GM23338 (cell line): ENCODE results near the gene PUM1. TPM values are rescaled to one million over a fixed set of nuclear protein-coding genes. Genes with fewer than 3 reads are reported as not detected.

ENCODE experiments used
- polyA plus RNA-seq: library from polyadenylated mRNA; unstranded; fragments of >200 nt; fragmentation: Nextera tagmentation; extraction: Ambion mirVana; gene quantifications from 2 replicates; pipeline ENCODE4 v1.2.1, GENCODE V29; 2016
- small RNA-seq: library from RNA; depleted of rRNA; stranded (forward); fragments of <200 nt; gene quantifications from one replicate; pipeline ENCODE3, GENCODE V24; 2014; ENCODE audit warnings: low replicate concordance
- total RNA-seq: library from RNA; depleted of rRNA; stranded (reverse); fragments of >200 nt; shearing (Covaris generic); gene quantifications from 2 replicates; pipeline ENCODE4 v1.2.3, GENCODE V29; 2014; rRNA removed

Gene PUM1
- total and polyA plus RNA-seq, 2 experiments from 2014 or later: 44.4 to 117 TPM

Small RNA genes lying within 50 kb of the gene (small RNA-seq; reads per million reads assigned to genes)
- gene AL356320.1 (not detected), gene RN7SL371P (not detected)

Other genes with a start within 250 kb of the PUM1 start
- gene SDC3, start 157.0 kb downstream of the PUM1 start, total RNA-seq: 22.4 and 29.7 TPM in 2 replicates
- 5.2 and 5.8 TPM in 2 replicates for gene SDC3, start 157.0 kb downstream of the PUM1 start, polyA plus RNA-seq
- 38.4 and 56.7 TPM in 2 replicates for gene NKAIN1, start 174.2 kb upstream of the PUM1 start, total RNA-seq
- 14.7 and 18.1 TPM in 2 replicates for gene NKAIN1, start 174.2 kb upstream of the PUM1 start, polyA plus RNA-seq
- 117 and 135 TPM in 2 replicates for gene SNRNP40, start 231.1 kb upstream of the PUM1 start, total RNA-seq
- gene SNRNP40, start 231.1 kb upstream of the PUM1 start, polyA plus RNA-seq: 84.3 and 90.0 TPM in 2 replicates
- gene ZCCHC17, start 231.3 kb upstream of the PUM1 start, total RNA-seq: 40.1 and 43.7 TPM in 2 replicates
- gene ZCCHC17, start 231.3 kb upstream of the PUM1 start, polyA plus RNA-seq: 125 and 134 TPM in 2 replicates